ENCODE measurements around the gene ABI3BP.

- no peak for TF ChIP-seq EZH2 (IDR thresholded peaks at IDR 0.05)
- no peak for TF ChIP-seq RAD21 (IDR thresholded peaks at IDR 0.05; ENCODE audit: low read depth)
- TF ChIP-seq POLR2A (IDR thresholded peaks at IDR 0.05; ENCODE audit: borderline replicate concordance, extremely low read depth, insufficient read depth, insufficient read length) = no peak
Measured at GRCh38 chr3:100776746-100777145, 216.5 kb downstream of the ABI3BP start.
